Endothelial cell of umbilical vein (primary cell): ENCODE data around the gene UBA52. TPM values are rescaled to one million over a fixed set of nuclear protein-coding genes. Genes with fewer than 3 reads are reported as not detected.

ENCODE experiments used
- Bru-seq: library from RNA; stranded (reverse); fragments of 400-500 nt; gene quantifications from one replicate; lab custom pipeline; 2021; lab: Mats Ljungman, UMichigan
- BruChase-seq, 2 experiments: library from RNA; stranded (reverse); fragments of 400-500 nt; gene quantifications; one replicate each; lab custom pipeline; 2021; lab: Mats Ljungman, UMichigan
- BruUV-seq: library from RNA; stranded (reverse); fragments of 400-500 nt; replicated peaks from 2 replicates; lab custom pipeline; 2021; lab: Mats Ljungman, UMichigan
- CTCF ChIA-PET: fragments of 300-600, 350-600 bp; sonication (Branson Sonifier 250); formaldehyde crosslinking; loops from one replicate; lab custom pipeline; 2021; ENCODE audit warnings: antibody characterized with exemption, inconsistent platforms; lab: Charles Lee
- POLR2A ChIA-PET: fragments of 300-600, 350-600 bp; sonication (Branson Sonifier 250); formaldehyde crosslinking; loops from one replicate; lab custom pipeline; 2021; ENCODE audit warnings: antibody characterized with exemption, inconsistent platforms; lab: Charles Lee
- DNase-seq: peaks from one replicate; pipeline ENCODE4 v3.0.0-alpha.2; 2011; ENCODE audit warnings: low read depth, low spot score
- FAIRE-seq: peaks from 2 replicates; lab custom pipeline; 2011; peaks lifted over from hg19 to GRCh38; lab: Jason Lieb, UNC
- H2AFZ ChIP-seq: 2 replicates; pipeline ENCODE4 v1.6.0; 2012; ENCODE audit warnings: low read depth, low read length, control low read depth, inconsistent platforms
- H3K27ac ChIP-seq: 2 replicates; pipeline ENCODE4 v1.5.1; 2011; ENCODE audit warnings: low read depth, mild to moderate bottlenecking, control low read depth, low read length, moderate library complexity; ENCODE audit not compliant: insufficient read depth
- H3K27me3 ChIP-seq, 2 experiments: 2 replicates each; pipeline versions ENCODE4 v1.6.0 to v1.6.1; 2011; ENCODE audit warnings: low read length in 2 of 2, mixed read lengths in 1 of 2; ENCODE audit not compliant: control insufficient read depth in 2 of 2, insufficient read depth in 2 of 2
- H3K36me3 ChIP-seq, 2 experiments: 2 replicates in 1 of 2; 3 replicates in 1 of 2; pipeline ENCODE4 v1.5.1; 2011; ENCODE audit warnings: low read length in 2 of 2, mild to moderate bottlenecking in 1 of 2, moderate library complexity in 1 of 2; ENCODE audit not compliant: control insufficient read depth in 2 of 2, insufficient read depth in 2 of 2; ENCODE audit errors: extremely low read depth in 1 of 2
- H3K4me1 ChIP-seq: 3 replicates; pipeline ENCODE4 v1.5.1; 2011; ENCODE audit warnings: mild to moderate bottlenecking, low read length; ENCODE audit not compliant: control insufficient read depth, insufficient read depth; ENCODE audit errors: extremely low read depth
- H3K4me2 ChIP-seq: 2 replicates; pipeline ENCODE4 v1.6.1; 2011; ENCODE audit warnings: low read length, control low read depth, mixed read lengths; ENCODE audit not compliant: insufficient read depth
- H3K4me3 ChIP-seq, 3 experiments: fragments of 200-600 bp in 1 of 3; sonication (generic), shearing (Covaris generic) in 1 of 3; replicated peaks in 1 of 3; 2 replicates each; pipeline ENCODE4 v1.5.1; 2011 to 2016; ENCODE audit warnings: control low read depth in 3 of 3, low read length in 3 of 3, mild to moderate bottlenecking in 2 of 3, inconsistent platforms in 1 of 3, low read depth in 1 of 3, moderate library complexity in 1 of 3; ENCODE audit not compliant: insufficient read depth in 1 of 3
- H3K79me2 ChIP-seq: 2 replicates; pipeline ENCODE4 v1.6.0; 2012; ENCODE audit warnings: low read length, inconsistent platforms; ENCODE audit not compliant: control insufficient read depth, insufficient read depth
- H3K9ac ChIP-seq: replicated peaks from 2 replicates; pipeline ENCODE3; 2011; ENCODE audit warnings: low read length, control low read depth; ENCODE audit not compliant: insufficient read depth; ENCODE audit errors: extremely low read depth
- H3K9me1 ChIP-seq: replicated peaks from 3 replicates; pipeline ENCODE4 v1.6.0; 2011; ENCODE audit warnings: mild to moderate bottlenecking, low read length; ENCODE audit not compliant: control insufficient read depth, insufficient read depth; ENCODE audit errors: extremely low read depth
- H3K9me3 ChIP-seq: replicated peaks from 2 replicates; pipeline ENCODE4 v1.5.1; 2012; ENCODE audit warnings: low read length, inconsistent platforms; ENCODE audit not compliant: control insufficient read depth, insufficient read depth
- H4K20me1 ChIP-seq: replicated peaks from 2 replicates; pipeline ENCODE3; 2011; ENCODE audit warnings: mild to moderate bottlenecking, low read length; ENCODE audit not compliant: control insufficient read depth, insufficient read depth; ENCODE audit errors: extremely low read depth
- EZH2 ChIP-seq: IDR thresholded peaks from 2 replicates; pipeline ENCODE4 v1.6.1; 2012; ENCODE audit warnings: borderline replicate concordance, low read depth, mild to moderate bottlenecking, moderate library complexity, low read length, inconsistent platforms; ENCODE audit not compliant: severe bottlenecking
- GATA2 ChIP-seq: IDR thresholded peaks from 2 replicates; pipeline ENCODE4 v1.7.0; 2011; ENCODE audit warnings: low read depth, mild to moderate bottlenecking, moderate library complexity, mixed read lengths, low read length; ENCODE audit not compliant: insufficient read length, insufficient read depth
- MYC ChIP-seq: IDR thresholded peaks from one replicate; pipeline ENCODE4 v1.6.1; 2011; ENCODE audit warnings: mild to moderate bottlenecking, low read depth, low read length
- POLR2A ChIP-seq: IDR thresholded peaks from 2 replicates; pipeline ENCODE4 v1.6.1; 2012; ENCODE audit warnings: low read depth, mild to moderate bottlenecking, control low read depth, low read length
- POLR2AphosphoS5 ChIP-seq: IDR thresholded peaks from 2 replicates; pipeline ENCODE4 v1.6.1; 2012; ENCODE audit warnings: low read depth, mild to moderate bottlenecking, control low read depth, low read length, moderate library complexity; ENCODE audit not compliant: insufficient read depth
- dilution Hi-C: fragments of 300-500 bp; cut with MboI; formaldehyde crosslinking; loops from one replicate; pipeline ENCODE4 v1.15.0; 2019; ENCODE audit warnings: low sequenced_read_pairs; ENCODE audit not compliant: extremely low pct_ligation_motif_present
- intact Hi-C: fragments of 100-400 bp; cut with micrococcal nuclease; formaldehyde crosslinking; loops from one replicate; pipeline ENCODE4 v1.10.0; 2022
- long read RNA-seq: library from polyadenylated mRNA; stranded (forward); transcript quantifications from one replicate; pipeline ENCODE4 v2.0.0, GENCODE V29; 2021
- polyA minus RNA-seq, 3 experiments: library from RNA; depleted of rRNA, polyadenylated mRNA; stranded (reverse); fragments of >200 nt; gene quantifications; 1 replicate in 1 of 3; 2 replicates in 2 of 3; pipeline ENCODE4 v1.2.3, GENCODE V29; 2011
- polyA plus RNA-seq, 4 experiments: library from polyadenylated mRNA; depleted of rRNA in 3 of 4; stranded (reverse) in 3 of 4; unstranded in 1 of 4; fragments of >200 nt; gene quantifications; 2 replicates each; pipeline versions ENCODE4 v1.2.1 to v1.2.3, GENCODE V29; 2011 to 2012; ENCODE audit warnings: missing spikeins in 1 of 4
- total RNA-seq: library from RNA; stranded (reverse); gene quantifications from 2 replicates; pipeline ENCODE4 v1.2.3, GENCODE V29; 2021
- TF ChIP-seq, protein P1 (sequence below): IDR thresholded peaks from 2 replicates; pipeline ENCODE4 v1.6.1; 2011; ENCODE audit not compliant: insufficient read depth, insufficient read length

UBA52 gene
- total RNA-seq (1,218 and 1,221 TPM in 2 replicates), polyA plus RNA-seq (3,506 and 3,571 TPM in 2 replicates), polyA minus RNA-seq (1,836 and 1,951 TPM in 2 replicates), Bru-seq, nascent RNA (percentile 92 among the genes with signal in this experiment), BruChase-seq, experiment 1, labeled RNA remaining after a 6-hour chase (percentile 97 among the genes with signal in this experiment), BruChase-seq, experiment 2, labeled RNA remaining after a 2-hour chase (percentile 93 among the genes with signal in this experiment)
- polyA plus RNA-seq (2011; cell fraction: cytosol; rRNA removed), result 2,771 and 2,866 TPM in 2 replicates
- 575 and 662 TPM in 2 replicates for polyA plus RNA-seq (2011; cell fraction: nucleus; rRNA removed)
- 2,341 and 2,861 TPM in 2 replicates for polyA plus RNA-seq (2012)
- polyA minus RNA-seq (2011; cell fraction: cytosol; rRNA and poly(A)+ RNA removed), result 681 TPM
- polyA minus RNA-seq (2011; cell fraction: nucleus; rRNA and poly(A)+ RNA removed), result 118 and 161 TPM in 2 replicates
- long read RNA-seq, transcript UBA52-201 (5 exons, 572 nt), result major isoform, 382 of 806 reads
- long read RNA-seq, transcript UBA52-202 (5 exons, 2,845 nt), result minor isoform, 253 of 806 reads
- long read RNA-seq, transcript UBA52-209 (4 exons, 514 nt), result minor isoform, 114 of 806 reads
- long read RNA-seq, transcript UBA52-213 (5 exons, 707 nt), result minor isoform, 9 of 806 reads
- long read RNA-seq, partial matches to known transcripts, result 29 of 806 reads
- long read RNA-seq, other reads (novel, unspliced or antisense), result 15 of 806 reads

DNA sequence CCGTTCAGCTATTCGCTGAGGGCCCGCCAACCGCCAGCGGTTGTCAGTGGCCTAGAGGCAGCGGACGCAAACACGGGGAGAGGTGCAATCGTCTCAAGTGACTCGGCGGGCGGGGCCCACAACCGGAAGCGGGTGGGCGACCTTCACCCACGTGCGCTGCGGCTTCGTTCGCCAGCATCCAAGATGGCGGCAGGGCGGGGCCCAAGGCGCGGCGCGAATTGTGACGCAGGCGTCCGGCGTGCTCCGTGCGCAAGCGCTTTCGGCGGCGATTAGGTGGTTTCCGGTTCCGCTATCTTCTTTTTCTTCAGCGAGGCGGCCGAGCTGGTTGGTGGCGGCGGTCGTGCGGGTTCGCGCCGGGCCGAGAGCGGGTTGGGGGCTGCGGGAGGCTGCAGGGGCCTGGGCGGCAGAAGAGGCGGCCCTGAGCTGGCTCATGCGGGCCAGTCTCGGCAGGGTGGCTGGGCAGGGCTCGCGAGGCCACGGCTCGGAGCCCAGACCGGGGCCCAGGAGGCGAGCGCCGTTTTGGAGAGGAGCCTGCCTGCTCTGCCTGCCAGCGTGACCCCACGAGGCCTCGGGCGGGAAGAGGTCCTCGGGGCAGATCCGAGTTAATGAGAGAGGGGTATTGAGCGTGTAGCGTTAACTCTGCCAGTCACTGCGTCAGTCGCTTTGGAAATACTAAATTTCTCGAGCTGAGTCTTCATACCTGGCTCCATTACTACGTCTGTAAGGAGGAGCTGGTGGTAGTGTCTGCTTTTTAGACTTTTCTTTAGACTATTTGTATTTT, at the start of gene UBA52:
Gene UBA52 (plus strand): TSS at position 294 of the 781 bp plus-strand sequence. CDS start 1,444 bp downstream, outside the sequence.
- FAIRE-seq (peak; percentile 97), DNase-seq (peak; percentile 98)
- no peaks in the 10 kb centered on the region for H4K20me1 ChIP-seq
- TF ChIP-seq EZH2 (no peak), MYC (peak; percentile 99), POLR2AphosphoS5 (peak; percentile 98), GATA2 (no peak), POLR2A (peak; percentile 92)
- TF ChIP-seq, protein P1, sequence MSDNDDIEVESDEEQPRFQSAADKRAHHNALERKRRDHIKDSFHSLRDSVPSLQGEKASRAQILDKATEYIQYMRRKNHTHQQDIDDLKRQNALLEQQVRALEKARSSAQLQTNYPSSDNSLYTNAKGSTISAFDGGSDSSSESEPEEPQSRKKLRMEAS, result peak; percentile 99
- intact Hi-C loops (loop anchor here (1.0 to 5.0 kb wide), 6 partner anchors 9 to 99 kb away; partner anchors contain the start of genes ELL, FKBP8, KXD1 and REX1BD), dilution Hi-C loops (no loop called here)
- H2AFZ ChIP-seq, result peak within 1 kb of the TSS; percentile 53
- H3K36me3 ChIP-seq, result peaks cover 9 to 42% of the 10 kb centered on the region in 2 experiments
- H3K9me3 ChIP-seq, result no peaks in the 10 kb centered on the region
- H3K9ac ChIP-seq, result peak within 1 kb of the TSS; percentile 76
- ChIA-PET CTCF (interaction anchor here (0.7 to 2.4 kb wide), 14 partner anchors 9 to 277 kb away, joined by 3 to 24 read pairs (median 5); partner anchors contain the start of genes KXD1 and REX1BD), POLR2A (interaction anchor here (0.7 to 1.2 kb wide), 5 partner anchors 14 to 50 kb away, joined by 3 to 5 read pairs (median 3); partner anchors contain the start of genes ELL, KXD1 and REX1BD)
- H3K27ac ChIP-seq, result peak within 1 kb of the TSS; percentile 60
- TSS peak; percentile 51 for BruUV-seq
- no peaks in the 10 kb centered on the region for H3K9me1 ChIP-seq
- peak within 1 kb of the TSS; percentile 66 to 91 (median 68) for H3K4me3 ChIP-seq
- no peaks in the 10 kb centered on the region for H3K27me3 ChIP-seq
- peak within 1 kb of the TSS; percentile 74 for H3K4me2 ChIP-seq
- peaks cover 16% of the 10 kb centered on the region for H3K4me1 ChIP-seq
- peaks cover 24% of the 10 kb centered on the region for H3K79me2 ChIP-seq
